WTC11 (cell line): ENCODE measurements around the gene SEC14L6. TPM values are rescaled to one million over a fixed set of nuclear protein-coding genes. Genes with fewer than 3 reads are reported as not detected.

Experiments used
- ATAC-seq: fragments of 200-7000 bp; cut with Tn5 transposase; 2 replicates; pipeline ENCODE4 v1.10.0; 2021; ENCODE audit warnings: mild to moderate bottlenecking, moderate library complexity
- CTCF ChIA-PET: fragments of 300-600 bp; sonication (Branson Sonifier 250); formaldehyde crosslinking; loops from one replicate; lab custom pipeline; 2021; ENCODE audit warnings: antibody characterized with exemption; lab: Charles Lee
- POLR2A ChIA-PET: fragments of 350-600 bp; sonication (Branson Sonifier 250); formaldehyde crosslinking; loops from one replicate; lab custom pipeline; 2021; ENCODE audit warnings: antibody characterized with exemption; lab: Charles Lee
- DNase-seq: peaks from one replicate; pipeline ENCODE4 v3.0.0; 2021; ENCODE audit warnings: low spot score
- H3K27ac Mint-ChIP-seq: 2 replicates; pipeline ENCODE4 v1.8.0; 2021; ENCODE audit warnings: mixed read lengths
- H3K27me3 Mint-ChIP-seq: 2 replicates; pipeline ENCODE4 v1.8.0; 2021; ENCODE audit warnings: low read depth, mild to moderate bottlenecking, moderate library complexity, mixed read lengths
- H3K36me3 Mint-ChIP-seq: 2 replicates; pipeline ENCODE4 v1.8.0; 2021; ENCODE audit warnings: mixed read lengths
- H3K4me1 Mint-ChIP-seq: 2 replicates; pipeline ENCODE4 v1.8.0; 2022; ENCODE audit warnings: mixed read lengths
- H3K4me3 Mint-ChIP-seq: 2 replicates; pipeline ENCODE4 v1.8.0; 2021; ENCODE audit warnings: mild to moderate bottlenecking, moderate library complexity, mixed read lengths
- H3K9me3 Mint-ChIP-seq: 2 replicates; pipeline ENCODE4 v1.8.0; 2021; ENCODE audit warnings: mixed read lengths
- AFF4 ChIP-seq: sonication (generic); formaldehyde crosslinking; IDR thresholded peaks from 2 replicates; pipeline ENCODE4 v1.8.1; 2023; ENCODE audit warnings: mild to moderate bottlenecking, missing genetic modification reagents, borderline replicate concordance
- ATF3 ChIP-seq: sonication (generic); formaldehyde crosslinking; conservative IDR thresholded peaks from 2 replicates; pipeline ENCODE4 v1.8.1; 2022; ENCODE audit warnings: mild to moderate bottlenecking, missing genetic modification reagents
- HMGA2 ChIP-seq: fragments of 250-450 bp; sonication (Bioruptor Pico); IDR thresholded peaks from 2 replicates; pipeline ENCODE4 v1.4.0; 2021; ENCODE audit warnings: mild to moderate bottlenecking, moderate library complexity
- IRF2 ChIP-seq: sonication (generic); formaldehyde crosslinking; IDR thresholded peaks from 2 replicates; pipeline ENCODE4 v1.8.0; 2022; ENCODE audit warnings: low read depth, missing genetic modification reagents, borderline replicate concordance
- PREB ChIP-seq: sonication (generic); formaldehyde crosslinking; IDR thresholded peaks from 2 replicates; pipeline ENCODE4 v1.8.1; 2022; ENCODE audit warnings: mild to moderate bottlenecking, missing genetic modification reagents, moderate library complexity, borderline replicate concordance
- SMAD3 ChIP-seq: sonication (generic); formaldehyde crosslinking; IDR thresholded peaks from 2 replicates; pipeline ENCODE4 v1.8.0; 2022; ENCODE audit warnings: missing genetic modification reagents, mild to moderate bottlenecking, borderline replicate concordance
- SMAD4 ChIP-seq: sonication (generic); formaldehyde crosslinking; IDR thresholded peaks from 2 replicates; pipeline ENCODE4 v1.8.0; 2022; ENCODE audit warnings: mild to moderate bottlenecking, missing genetic modification reagents
- TP53 ChIP-seq: sonication (generic); formaldehyde crosslinking; IDR thresholded peaks from 2 replicates; pipeline ENCODE4 v1.8.1; 2023; ENCODE audit warnings: mild to moderate bottlenecking, missing genetic modification reagents
- USF2 ChIP-seq: sonication (generic); formaldehyde crosslinking; IDR thresholded peaks from 2 replicates; pipeline ENCODE4 v1.8.1; 2023; ENCODE audit warnings: mild to moderate bottlenecking, missing genetic modification reagents, moderate library complexity
- total RNA-seq: library from RNA; stranded (reverse); gene quantifications from 3 replicates; pipeline ENCODE4 v1.2.3, GENCODE V29; 2021
- TF ChIP-seq, protein P1 (sequence below): sonication (generic); formaldehyde crosslinking; IDR thresholded peaks from 2 replicates; pipeline ENCODE4 v1.8.0; 2022; ENCODE audit warnings: mild to moderate bottlenecking, missing genetic modification reagents
- TF ChIP-seq, protein P2 (sequence below): sonication (generic); formaldehyde crosslinking; conservative IDR thresholded peaks from 2 replicates; pipeline ENCODE4 v1.8.1; 2023; ENCODE audit warnings: mild to moderate bottlenecking, low read depth, missing genetic modification reagents, moderate library complexity
- TF ChIP-seq, protein P3 (sequence below): fragments of 250-450 bp; sonication (Bioruptor Pico); conservative IDR thresholded peaks from 2 replicates; pipeline ENCODE4 v1.9.0; 2021; ENCODE audit warnings: mild to moderate bottlenecking

The SEC14L6 gene
- total RNA-seq, 1 experiment from 2014 or later = 1.6 TPM

DNA sequence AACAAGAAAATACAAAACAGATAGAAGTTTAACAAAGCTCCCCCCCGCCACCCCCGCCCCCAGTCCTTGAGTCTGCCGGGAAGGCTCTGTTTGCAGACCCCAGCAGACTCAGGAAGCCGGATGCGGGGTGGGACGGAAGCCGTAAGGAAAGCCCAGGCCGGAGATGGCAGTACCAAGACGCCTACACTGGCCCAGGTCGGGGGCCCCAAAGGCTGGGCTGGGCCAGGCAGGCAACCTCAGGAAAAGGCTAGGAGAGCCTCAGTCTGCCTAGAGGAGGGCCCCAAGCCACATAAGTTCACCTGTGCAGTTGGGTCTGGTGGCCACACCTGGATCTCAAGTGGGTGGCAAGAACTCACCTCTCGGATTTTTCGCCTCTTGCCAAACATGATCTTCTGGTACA, 31.9 kb upstream of the SEC14L6 start (continued):
- TF ChIP-seq, protein P1, sequence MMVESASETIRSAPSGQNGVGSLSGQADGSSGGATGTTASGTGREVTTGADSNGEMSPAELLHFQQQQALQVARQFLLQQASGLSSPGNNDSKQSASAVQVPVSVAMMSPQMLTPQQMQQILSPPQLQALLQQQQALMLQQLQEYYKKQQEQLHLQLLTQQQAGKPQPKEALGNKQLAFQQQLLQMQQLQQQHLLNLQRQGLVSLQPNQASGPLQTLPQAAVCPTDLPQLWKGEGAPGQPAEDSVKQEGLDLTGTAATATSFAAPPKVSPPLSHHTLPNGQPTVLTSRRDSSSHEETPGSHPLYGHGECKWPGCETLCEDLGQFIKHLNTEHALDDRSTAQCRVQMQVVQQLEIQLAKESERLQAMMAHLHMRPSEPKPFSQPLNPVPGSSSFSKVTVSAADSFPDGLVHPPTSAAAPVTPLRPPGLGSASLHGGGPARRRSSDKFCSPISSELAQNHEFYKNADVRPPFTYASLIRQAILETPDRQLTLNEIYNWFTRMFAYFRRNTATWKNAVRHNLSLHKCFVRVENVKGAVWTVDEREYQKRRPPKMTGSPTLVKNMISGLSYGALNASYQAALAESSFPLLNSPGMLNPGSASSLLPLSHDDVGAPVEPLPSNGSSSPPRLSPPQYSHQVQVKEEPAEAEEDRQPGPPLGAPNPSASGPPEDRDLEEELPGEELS (CRISPR knock-in tag) = no peak
- TF ChIP-seq TP53 (no peak), USF2 (CRISPR knock-in tag) (no peak)
- TF ChIP-seq, all 79 proteins: peak for 0

DNA sequence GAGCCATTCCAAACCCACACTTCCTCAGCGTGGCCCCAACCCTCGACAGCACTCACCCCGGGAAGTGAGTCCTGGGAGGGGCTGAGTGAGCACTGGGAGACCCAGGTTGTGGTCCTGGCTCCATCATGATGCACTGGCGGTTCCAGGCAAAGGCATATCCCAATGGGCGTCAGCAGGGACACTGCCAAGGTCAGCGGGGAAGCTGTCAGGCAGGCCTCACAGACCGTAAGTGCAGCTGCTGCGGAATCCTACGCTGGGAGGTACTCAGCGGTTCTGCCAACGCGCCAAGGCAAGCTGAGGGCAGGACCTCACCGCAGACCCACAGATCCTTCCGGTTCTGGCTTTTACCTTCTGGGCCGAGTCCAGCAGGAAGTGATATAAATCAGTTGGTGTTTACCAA, 29.3 kb upstream of the SEC14L6 start:
- Mint-ChIP-seq H3K4me3 (no peak overlapping the region), H3K27ac (no peak overlapping the region), H3K4me1 (peaks cover 12% of the 10 kb centered on the region)
- TF ChIP-seq, protein P2, sequence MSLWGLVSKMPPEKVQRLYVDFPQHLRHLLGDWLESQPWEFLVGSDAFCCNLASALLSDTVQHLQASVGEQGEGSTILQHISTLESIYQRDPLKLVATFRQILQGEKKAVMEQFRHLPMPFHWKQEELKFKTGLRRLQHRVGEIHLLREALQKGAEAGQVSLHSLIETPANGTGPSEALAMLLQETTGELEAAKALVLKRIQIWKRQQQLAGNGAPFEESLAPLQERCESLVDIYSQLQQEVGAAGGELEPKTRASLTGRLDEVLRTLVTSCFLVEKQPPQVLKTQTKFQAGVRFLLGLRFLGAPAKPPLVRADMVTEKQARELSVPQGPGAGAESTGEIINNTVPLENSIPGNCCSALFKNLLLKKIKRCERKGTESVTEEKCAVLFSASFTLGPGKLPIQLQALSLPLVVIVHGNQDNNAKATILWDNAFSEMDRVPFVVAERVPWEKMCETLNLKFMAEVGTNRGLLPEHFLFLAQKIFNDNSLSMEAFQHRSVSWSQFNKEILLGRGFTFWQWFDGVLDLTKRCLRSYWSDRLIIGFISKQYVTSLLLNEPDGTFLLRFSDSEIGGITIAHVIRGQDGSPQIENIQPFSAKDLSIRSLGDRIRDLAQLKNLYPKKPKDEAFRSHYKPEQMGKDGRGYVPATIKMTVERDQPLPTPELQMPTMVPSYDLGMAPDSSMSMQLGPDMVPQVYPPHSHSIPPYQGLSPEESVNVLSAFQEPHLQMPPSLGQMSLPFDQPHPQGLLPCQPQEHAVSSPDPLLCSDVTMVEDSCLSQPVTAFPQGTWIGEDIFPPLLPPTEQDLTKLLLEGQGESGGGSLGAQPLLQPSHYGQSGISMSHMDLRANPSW (CRISPR knock-in tag) = no peak
- TF ChIP-seq IRF2 (no peak), SMAD4 (no peak), SMAD3 (CRISPR knock-in tag) (no peak), ATF3 (no peak), HMGA2 (no peak), AFF4 (CRISPR knock-in tag) (no peak), PREB (no peak)
- TF ChIP-seq, protein P3, sequence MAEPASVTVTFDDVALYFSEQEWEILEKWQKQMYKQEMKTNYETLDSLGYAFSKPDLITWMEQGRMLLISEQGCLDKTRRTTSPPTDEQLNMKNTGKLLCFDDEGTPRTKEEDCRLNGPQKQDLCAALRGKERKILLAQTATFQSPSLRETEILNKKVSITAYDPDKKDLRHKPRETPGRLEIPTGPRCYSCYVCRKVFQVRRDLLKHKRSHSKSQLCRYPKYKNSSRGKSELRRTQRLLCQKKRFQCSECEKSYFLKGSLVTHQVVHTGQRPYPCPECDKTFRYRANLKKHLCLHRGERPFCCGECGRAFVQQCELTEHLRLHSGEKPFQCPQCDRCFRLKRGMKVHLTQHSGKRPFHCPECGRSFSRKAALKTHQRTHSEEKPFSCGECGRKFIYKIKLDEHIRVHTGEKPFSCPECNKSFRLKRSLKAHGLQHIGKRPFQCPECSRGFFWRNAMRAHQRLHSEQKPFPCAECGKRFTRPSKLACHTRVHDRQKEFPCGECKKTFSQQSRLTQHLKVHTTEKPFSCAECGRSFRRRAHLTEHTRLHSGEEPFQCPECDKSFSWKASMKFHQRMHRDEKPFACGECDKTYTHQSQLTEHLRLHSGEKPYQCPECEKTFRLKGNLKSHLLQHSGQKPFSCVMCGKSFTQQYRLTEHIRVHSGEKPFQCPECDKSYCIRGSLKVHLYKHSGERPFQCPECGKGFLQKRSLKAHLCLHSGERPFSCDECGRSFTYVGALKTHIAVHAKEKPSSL = no peak
- TF ChIP-seq, all 79 proteins: peak for 0
- ATAC-seq (no peak), DNase-seq (no peak)
- POLR2A ChIA-PET = no interaction called here
- Mint-ChIP-seq H3K9me3 (no peaks in the 10 kb centered on the region), H3K27me3 (no peaks in the 10 kb centered on the region), H3K36me3 (peaks cover 37% of the 10 kb centered on the region)
- CTCF ChIA-PET = no interaction called here
